Measurements from ENCODE around the gene ZFR. TPM values are rescaled to one million over a fixed set of nuclear protein-coding genes. Genes with fewer than 3 reads are reported as not detected.
"Not testable (repeated sequence)": the region's sequence is repeated elsewhere in the genome, so short reads cannot be mapped to it uniquely, and the experiment has no call there.

ZFR gene
- polyA plus RNA-seq, 2 of the 4 experiments (the other 2 are of a cell fraction): 65.6 to 107 TPM

GRCh38 chr5:32323741-32324140 is 120.8 kb downstream of the ZFR start:
- WGBS (ENCODE audit: missing lambda C conversion rate): 93% methylated on average over 8 of the region's 8 CpGs
- ChIA-PET POLR2A (no interaction called here), CTCF (interaction anchor here (1.2 to 1.6 kb wide), 2 partner anchors 91 to 515 kb away, joined by 3 to 5 read pairs; no protein-coding TSS in a partner anchor)
- Histone ChIP-seq H3K4me3 (no peak overlapping the region), H3K9me3 (0 out of 3 replicates have a peak, but pooled peaks cover 4% of the 10 kb centered on the region), H3K4me2 (no peak overlapping the region), H3K27ac (no peak overlapping the region), H3K4me1 (peaks cover 3% of the 10 kb centered on the region; the same call in 1 of the 3 replicates)
- ATAC-seq (peak in 1 of 2 experiments; percentile 46; a peak in 3 of 6 replicates), DNase-seq (ENCODE audit: low read depth in 1 of 2, low spot score in 1 of 2) (no peak), FAIRE-seq (no peak)
- TF ChIP-seq CHD2 (IDR thresholded peaks at IDR 0.05; ENCODE audit: low read length, partially characterized antibody) (no peak), TFCP2L1 (CRISPR knock-in tag; IDR thresholded peaks at IDR 0.05) (no peak), POLR2AphosphoS2 (conservative IDR thresholded peaks at IDR 0.05; ENCODE audit: low read length) (no peak), RNF2 (IDR thresholded peaks at IDR 0.05; ENCODE audit: borderline replicate concordance, low read depth) (no peak), CHD4 (IDR thresholded peaks at IDR 0.05; ENCODE audit: borderline replicate concordance) (no peak), ZC3H11A (IDR thresholded peaks at IDR 0.05) (no peak), CEBPB (IDR thresholded peaks at IDR 0.05) (no peak), HDAC2 (IDR thresholded peaks at IDR 0.05) (no peak), MAX (IDR thresholded peaks at IDR 0.05) (no peak), EP300 (IDR thresholded peaks at IDR 0.05) (no peak), RCOR1 (IDR thresholded peaks at IDR 0.05; ENCODE audit: low read depth, low read length) (no peak)

- H3K4me3 ChIP-seq: no peak overlapping the region
- FAIRE-seq (no peak), ATAC-seq (no peak), DNase-seq (ENCODE audit: low read depth in 1 of 2, low spot score in 1 of 2) (no peak)
- ChIA-PET CTCF (interaction anchor here (1.2 to 1.6 kb wide), 2 partner anchors 90 to 514 kb away, joined by 3 to 5 read pairs; no protein-coding TSS in a partner anchor), POLR2A (no interaction called here)
- no peak overlapping the region for H3K27ac ChIP-seq
- TF ChIP-seq HOXB5 (CRISPR knock-in tag; IDR thresholded peaks at IDR 0.05) (no peak), ZSCAN20 (CRISPR knock-in tag; IDR thresholded peaks at IDR 0.05) (no peak), MAX (IDR thresholded peaks at IDR 0.05) (no peak), NFE2L2 (conservative IDR thresholded peaks at IDR 0.05; ENCODE audit: low read length) (no peak), EHMT2 (IDR thresholded peaks at IDR 0.05; ENCODE audit: low read depth) (no peak), BCL3 (IDR thresholded peaks at IDR 0.05) (no peak), ZFP36 (IDR thresholded peaks at IDR 0.05; ENCODE audit: borderline replicate concordance, partially characterized antibody) (no peak), REST (IDR thresholded peaks at IDR 0.05) (no peak), POLR2AphosphoS2 (conservative IDR thresholded peaks at IDR 0.05; ENCODE audit: low read length) (no peak), TFCP2L1 (CRISPR knock-in tag; IDR thresholded peaks at IDR 0.05) (no peak), ATOH8 (CRISPR knock-in tag; IDR thresholded peaks at IDR 0.05; ENCODE audit: low read depth) (no peak), RNF2 (IDR thresholded peaks at IDR 0.05; ENCODE audit: borderline replicate concordance, low read depth) (no peak)
- H3K4me2 ChIP-seq: no peak overlapping the region
- 79% methylated on average over 12 of the region's 12 CpGs for WGBS (ENCODE audit: missing lambda C conversion rate)
- H3K9me3 ChIP-seq: 0 out of 3 replicates have a peak, but pooled peaks cover 4% of the 10 kb centered on the region
- H3K4me1 ChIP-seq: peaks cover 3% of the 10 kb centered on the region; the same call in 1 of the 3 replicates
These were observed 121.7 kb downstream of the ZFR start for GRCh38 chr5:32322882-32323281.

GRCh38 chr5:32321787-32322186 is 122.8 kb downstream of the ZFR start:
- H3K4me3 ChIP-seq; DNase-seq (ENCODE audit: low read depth in 1 of 2, low spot score in 1 of 2); H3K4me1 ChIP-seq; H3K9me3 ChIP-seq; FAIRE-seq; ATAC-seq; H3K4me2 ChIP-seq; H3K27ac ChIP-seq; POLR2A ChIA-PET: not testable (repeated sequence)
- 61% methylated on average over 2 of the region's 2 CpGs for WGBS (ENCODE audit: missing lambda C conversion rate)
- CTCF ChIA-PET: interaction anchor here (1.3 kb wide), 1 partner anchor 8 kb away, joined by 5 read pairs; no protein-coding TSS in a partner anchor

Measured in A549 (cell line).